Adrenal gland (tissue), 12 donors: ENCODE measurements around the gene MYRFL. TPM values are rescaled to one million over a fixed set of nuclear protein-coding genes. Genes with fewer than 3 reads are reported as not detected.
A peak's percentile ranks its signal among the peaks of the same experiment; 100 is the strongest.
"Not testable (repeated sequence)": the region's sequence is repeated elsewhere in the genome, so short reads cannot be mapped to it uniquely, and the experiment has no call there.

Experiments
- DNase-seq, 7 donors: peaks; one replicate each; pipeline ENCODE4 v3.0.0-alpha.2; 2019 to 2020
- H3K27ac ChIP-seq, 5 donors: fragments of 200-600 bp; sonication (generic) in 4 of 5; 1 replicate in 3 of 5; 2 replicates in 2 of 5; pipeline versions ENCODE4 v1.5.1 to v1.8.0; 2016 to 2020; ENCODE audit warnings: mild to moderate bottlenecking in 1 of 5
- H3K27me3 ChIP-seq: fragments of 200-600 bp; 2 replicates; pipeline ENCODE4 v1.8.0; 2021
- H3K36me3 ChIP-seq, 2 donors: fragments of 200-600 bp; replicated peaks in 1 of 2; 1 replicate in 1 of 2; 2 replicates in 1 of 2; pipeline versions ENCODE4 v1.5.1 to v1.8.0; 2018 to 2022
- H3K4me1 ChIP-seq, 2 donors: fragments of 200-600 bp; replicated peaks in 1 of 2; 1 replicate in 1 of 2; 2 replicates in 1 of 2; pipeline versions ENCODE4 v1.5.1 to v1.8.0; 2018 to 2021
- H3K4me3 ChIP-seq, 4 donors: fragments of 200-600 bp; sonication (generic) in 3 of 4; one replicate each; pipeline ENCODE4 v1.5.1; 2016 to 2018
- H3K9me3 ChIP-seq, 3 donors: fragments of 200-600 bp; sonication (generic) in 1 of 3; replicated peaks in 1 of 3; 1 replicate in 2 of 3; 2 replicates in 1 of 3; pipeline versions ENCODE4 v1.5.1 to v1.8.0; 2016 to 2021
- POLR2A ChIP-seq, 2 donors: fragments of 450-650 bp; IDR thresholded peaks; one replicate each; pipeline ENCODE4 v1.6.1; 2017; ENCODE audit warnings: antibody characterized with exemption in 2 of 2, mild to moderate bottlenecking in 2 of 2, moderate library complexity in 1 of 2
- WGBS, 4 donors: extraction: QIAGEN DNeasy Blood & Tissue Kit in 2 of 4; methylation state at CpG; one replicate each; pipeline versions ENCODE4 v1.1.5 to v1.1.7; 2013 to 2017; 5-methylcytosine and 5-hydroxymethylcytosine counted together
- intact Hi-C, 2 donors: fragments of 100-400 bp; cut with DNase I; formaldehyde crosslinking; loops; one replicate each; pipeline versions ENCODE4 v1.14.1 to v1.15.0; 2022 to 2023
- polyA plus RNA-seq, 3 donors: library from polyadenylated mRNA; stranded (reverse); fragments of 200-250 nt in 2 of 3; fragments of 350-450 nt in 1 of 3; fragmentation: Illumina TruSeq in 1 of 3; extraction: RNeasy Lipid Tissue Mini Kit (QIAGEN cat#74804) in 1 of 3; gene quantifications; one replicate each; pipeline ENCODE4 v1.2.3, GENCODE V29; 2013 to 2014
- total RNA-seq, 9 donors: library from RNA; depleted of rRNA in 4 of 9; stranded (reverse); fragments of >200 nt in 4 of 9; fragments of 120-200 nt in 1 of 9; fragmentation: NEBNext Ultra II Directional in 1 of 9; extraction: Animal tissue kit (Norgen Biotek cat#: 25700) in 1 of 9; gene quantifications; one replicate each; pipeline versions ENCODE4 v1.1.0 to v1.2.4, GENCODE V29; 2013 to 2023
- TF ChIP-seq, protein P1 (sequence below), 6 experiments: fragments of 450-650 bp in 4 of 6; fragments of 200-600 bp in 2 of 6; sonication (generic) in 1 of 6; IDR thresholded peaks; 1 replicate in 5 of 6; 2 replicates in 1 of 6; pipeline versions ENCODE4 v1.5.1 to v1.8.0; 2016 to 2021; ENCODE audit warnings: antibody characterized with exemption in 6 of 6, mild to moderate bottlenecking in 2 of 6, moderate library complexity in 1 of 6
- donor health status: healthy with polysubstance abuse.
- donor health status: Bipolar disorder and iron deficiency.
- donor health status: DM: yes; HTN: yes; CAD: no.
- donor health status: DM: no; HTN: no; CAD: no.
- donor health status: DM: no; HTN: no; CAD: no.
- donor health status: DM: yes; HTN: yes; CAD: no.

The MYRFL gene
- total and polyA plus RNA-seq, 12 donors: 0.07 to 1.00 (median 0.30) TPM

DNA sequence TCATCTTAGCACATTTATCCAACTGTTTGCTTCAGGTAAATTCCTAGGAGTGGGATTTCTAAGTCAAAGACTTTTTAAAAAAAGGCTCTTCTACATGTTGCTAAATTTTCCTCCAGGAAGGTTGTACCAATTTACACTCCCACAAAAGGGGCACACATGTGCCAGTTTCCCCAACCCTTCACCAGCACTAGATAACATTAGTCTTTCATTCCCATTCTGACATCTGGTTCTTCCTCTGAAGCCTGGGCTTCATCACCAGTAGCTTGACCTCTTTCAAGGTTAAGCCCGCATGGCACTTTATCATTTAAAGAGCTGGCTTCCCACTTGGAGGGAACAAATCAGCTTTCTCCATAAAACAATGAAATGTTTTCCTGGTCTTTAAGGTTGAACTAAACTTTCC is 168.4 kb downstream of the MYRFL start:
- Histone ChIP-seq H3K27me3 (no peaks in the 10 kb centered on the region), H3K9me3 (no peaks in the 10 kb centered on the region), H3K4me1 (peaks cover 0 to 4% of the 10 kb centered on the region in 2 donors), H3K4me3 (no peak overlapping the region), H3K36me3 (no peaks in the 10 kb centered on the region), H3K27ac (no peak overlapping the region)
- WGBS, 4 donors: 47 to 69% (median 53%) methylated on average over 1 of the region's 1 CpG
- DNase-seq: no peak
- TF ChIP-seq, protein P1, sequence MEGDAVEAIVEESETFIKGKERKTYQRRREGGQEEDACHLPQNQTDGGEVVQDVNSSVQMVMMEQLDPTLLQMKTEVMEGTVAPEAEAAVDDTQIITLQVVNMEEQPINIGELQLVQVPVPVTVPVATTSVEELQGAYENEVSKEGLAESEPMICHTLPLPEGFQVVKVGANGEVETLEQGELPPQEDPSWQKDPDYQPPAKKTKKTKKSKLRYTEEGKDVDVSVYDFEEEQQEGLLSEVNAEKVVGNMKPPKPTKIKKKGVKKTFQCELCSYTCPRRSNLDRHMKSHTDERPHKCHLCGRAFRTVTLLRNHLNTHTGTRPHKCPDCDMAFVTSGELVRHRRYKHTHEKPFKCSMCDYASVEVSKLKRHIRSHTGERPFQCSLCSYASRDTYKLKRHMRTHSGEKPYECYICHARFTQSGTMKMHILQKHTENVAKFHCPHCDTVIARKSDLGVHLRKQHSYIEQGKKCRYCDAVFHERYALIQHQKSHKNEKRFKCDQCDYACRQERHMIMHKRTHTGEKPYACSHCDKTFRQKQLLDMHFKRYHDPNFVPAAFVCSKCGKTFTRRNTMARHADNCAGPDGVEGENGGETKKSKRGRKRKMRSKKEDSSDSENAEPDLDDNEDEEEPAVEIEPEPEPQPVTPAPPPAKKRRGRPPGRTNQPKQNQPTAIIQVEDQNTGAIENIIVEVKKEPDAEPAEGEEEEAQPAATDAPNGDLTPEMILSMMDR (IDR thresholded peaks at IDR 0.05): no peak
- no peak for TF ChIP-seq POLR2A (IDR thresholded peaks at IDR 0.05)
- intact Hi-C loops: no loop called here

DNA sequence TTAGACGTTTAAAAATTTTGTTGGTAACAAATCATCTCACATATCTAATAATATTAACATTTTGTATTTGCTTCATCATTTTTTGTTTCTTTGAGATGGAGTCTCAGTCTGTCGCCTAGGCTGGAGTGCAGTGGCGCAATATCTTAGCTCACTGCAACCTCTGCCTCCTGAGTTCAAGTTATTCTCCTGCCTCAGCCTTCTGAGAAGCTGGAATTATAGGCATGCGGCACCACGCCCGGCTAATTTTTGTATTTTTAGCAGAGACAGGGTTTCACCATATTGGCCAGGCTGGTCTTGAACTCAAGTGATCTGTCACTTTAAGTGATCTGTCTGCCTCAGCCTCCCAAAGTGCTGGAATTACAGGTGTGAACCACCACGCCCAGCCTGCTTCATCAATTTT is 169.1 kb downstream of the MYRFL start:
- H3K4me3 ChIP-seq, H3K9me3 ChIP-seq, H3K36me3 ChIP-seq, H3K4me1 ChIP-seq, H3K27me3 ChIP-seq, intact Hi-C loops: not testable (repeated sequence)
- H3K27ac ChIP-seq: peak overlapping the region in 1 of 5 donors; percentile 9
- 58 to 86% (median 74%) methylated on average over 7 of the region's 7 CpGs for WGBS, 4 donors
- DNase-seq: peak in 1 of 7 donors; percentile 20

DNA sequence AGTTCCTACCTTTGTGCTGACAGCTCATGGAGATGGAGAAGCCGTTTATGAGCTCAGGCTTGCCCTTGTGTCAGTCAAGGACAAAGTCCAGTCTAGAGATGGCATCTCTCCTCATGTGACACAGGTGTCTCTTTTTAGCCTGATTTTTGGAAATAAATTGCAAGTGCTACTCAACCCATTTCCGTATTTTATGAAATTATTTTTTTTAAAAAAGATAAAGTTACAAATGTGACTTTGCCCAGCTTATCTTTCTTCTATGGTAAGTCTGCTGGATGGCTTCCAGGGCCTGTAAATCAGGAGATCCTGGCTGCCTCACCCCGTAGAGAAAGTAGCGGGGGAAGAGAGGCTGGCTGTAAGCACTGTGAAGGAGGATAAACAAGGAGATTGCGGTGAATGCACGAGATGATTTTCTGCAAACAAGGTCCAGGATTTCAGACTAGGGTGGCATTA is 169.7 kb downstream of the MYRFL start:
- Histone ChIP-seq H3K36me3 (no peaks in the 10 kb centered on the region), H3K27ac (peak overlapping the region in 1 of 5 donors; percentile 9), H3K9me3 (no peaks in the 10 kb centered on the region), H3K4me1 (no peaks in the 10 kb centered on the region), H3K4me3 (peak overlapping the region in 1 of 4 donors; percentile 19), H3K27me3 (no peaks in the 10 kb centered on the region)
- 17 to 32% (median 29%) methylated on average over 6 of the region's 6 CpGs for WGBS, 4 donors
- TF ChIP-seq, protein P1 (IDR thresholded peaks at IDR 0.05): no peak
- TF ChIP-seq POLR2A (IDR thresholded peaks at IDR 0.05): no peak
- intact Hi-C loops: no loop called here
- peak; percentile 54 to 91 (median 82) for DNase-seq

DNA sequence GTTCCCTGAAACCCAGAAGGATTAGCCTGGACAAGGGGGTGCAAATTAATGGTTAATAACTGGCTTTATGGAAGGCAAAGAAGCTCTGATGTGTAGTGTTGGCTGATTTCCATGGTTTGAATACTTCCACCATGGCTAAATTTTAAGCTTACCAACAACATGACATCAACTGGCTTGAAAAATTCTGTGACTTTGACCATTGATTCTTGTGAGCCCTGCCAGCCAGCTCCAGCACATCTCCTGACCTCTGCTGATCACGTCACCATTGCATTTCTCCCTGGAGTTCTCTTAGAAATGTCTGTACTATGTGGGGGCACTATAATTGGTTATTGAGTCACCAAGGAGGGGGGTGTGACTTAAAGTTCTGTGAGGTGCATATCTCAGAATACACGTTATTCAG is 171.2 kb downstream of the MYRFL start:
- no peak for TF ChIP-seq POLR2A (IDR thresholded peaks at IDR 0.05)
- TF ChIP-seq, protein P1 (IDR thresholded peaks at IDR 0.05): no peak
- H3K9me3 ChIP-seq: no peaks in the 10 kb centered on the region
- H3K27ac ChIP-seq: no peak overlapping the region
- intact Hi-C loops: no loop called here
- 87 to 100% (median 95%) methylated on average over 2 of the region's 2 CpGs for WGBS, 4 donors
- no peak for DNase-seq
- no peak overlapping the region for H3K4me3 ChIP-seq
- no peaks in the 10 kb centered on the region for H3K36me3 ChIP-seq
- H3K4me1 ChIP-seq: no peaks in the 10 kb centered on the region
- H3K27me3 ChIP-seq: no peaks in the 10 kb centered on the region

DNA sequence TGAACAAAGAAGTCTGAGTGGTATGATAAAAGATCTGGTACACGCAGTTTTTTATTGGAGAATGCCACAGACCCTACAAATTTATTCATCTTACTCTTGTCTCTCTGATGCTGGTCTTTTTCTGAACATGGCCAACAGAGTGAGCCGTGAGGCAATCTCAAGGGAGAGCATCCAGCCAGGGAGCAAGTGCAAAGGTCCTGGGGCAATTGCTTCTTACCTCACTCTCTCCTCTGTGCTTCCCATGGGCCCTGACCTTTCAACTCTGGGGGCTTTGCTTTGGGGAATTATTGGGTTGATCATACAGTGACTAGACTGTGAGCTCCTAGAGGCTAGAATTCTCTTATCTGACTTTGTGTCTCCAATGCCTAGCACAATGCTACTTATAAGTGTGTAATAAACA is 171.7 kb downstream of the MYRFL start:
- no peak overlapping the region for H3K27ac ChIP-seq
- no peaks in the 10 kb centered on the region for H3K27me3 ChIP-seq
- DNase-seq: no peak
- H3K4me1 ChIP-seq: no peaks in the 10 kb centered on the region
- no peaks in the 10 kb centered on the region for H3K36me3 ChIP-seq
- no peaks in the 10 kb centered on the region for H3K9me3 ChIP-seq
- TF ChIP-seq, protein P1 (IDR thresholded peaks at IDR 0.05): no peak
- no peak for TF ChIP-seq POLR2A (IDR thresholded peaks at IDR 0.05)
- no peak overlapping the region for H3K4me3 ChIP-seq
- 92 to 94% (median 94%) methylated on average over 2 of the region's 2 CpGs for WGBS, 4 donors
- intact Hi-C loops: no loop called here
